GM21381 (cell line): Measurements from ENCODE around the gene TNFSF15.

ENCODE experiments used
- ATAC-seq: cut with Tn5 transposase; IDR thresholded peaks from one replicate; pipeline ENCODE4 v1.9.1; 2021; ENCODE audit warnings: mild to moderate bottlenecking, moderate library complexity; ENCODE audit not compliant: unreplicated experiment

The TNFSF15 gene

GRCh38 chr9:114790521-114790920 is 15.3 kb downstream of the TNFSF15 start:
- no peak for ATAC-seq

- ATAC-seq: no peak
Observed at GRCh38 chr9:114789006-114789405, 16.8 kb downstream of the TNFSF15 start.

GRCh38 chr9:114787781-114788498 is 17.9 kb downstream of the TNFSF15 start:
- no peak for ATAC-seq

GRCh38 chr9:114787214-114787613 is 18.6 kb downstream of the TNFSF15 start:
- ATAC-seq: no peak

- no peak for ATAC-seq
Observed at GRCh38 chr9:114785866-114786650, 19.8 kb downstream of the TNFSF15 start.

GRCh38 chr9:114784721-114785279 is 21.0 kb downstream of the TNFSF15 start:
- ATAC-seq: no peak

- ATAC-seq: no peak
Observed at GRCh38 chr9:114782586-114782985, 23.3 kb downstream of the TNFSF15 start.

- no peak for ATAC-seq
Observed at GRCh38 chr9:114779352-114779845, 26.4 kb downstream of the TNFSF15 start.

- no peak for ATAC-seq
Observed at GRCh38 chr9:114777821-114778609, 27.8 kb downstream of the TNFSF15 start.

GRCh38 chr9:114776683-114777399 is 29.0 kb downstream of the TNFSF15 start:
- ATAC-seq: no peak

- ATAC-seq: no peak
Observed at GRCh38 chr9:114775981-114776380, 29.9 kb downstream of the TNFSF15 start.

GRCh38 chr9:114775121-114775520 is 30.7 kb downstream of the TNFSF15 start:
- no peak for ATAC-seq

GRCh38 chr9:114774524-114774923 is 31.3 kb downstream of the TNFSF15 start:
- peak; percentile 48 for ATAC-seq

- ATAC-seq: no peak
Observed at GRCh38 chr9:114771889-114772288, 34.0 kb downstream of the TNFSF15 start.

GRCh38 chr9:114770991-114771390 is 34.8 kb downstream of the TNFSF15 start:
- no peak for ATAC-seq

GRCh38 chr9:114769624-114770023 is 36.2 kb downstream of the TNFSF15 start:
- no peak for ATAC-seq

GRCh38 chr9:114763220-114763619 is 42.6 kb downstream of the TNFSF15 start:
- ATAC-seq: no peak

GRCh38 chr9:114761523-114761922 is 44.3 kb downstream of the TNFSF15 start:
- ATAC-seq: no peak

- no peak for ATAC-seq
Observed at GRCh38 chr9:114759512-114760341, 46.1 kb downstream of the TNFSF15 start.
